H1 (cell line): ENCODE measurements around the gene LDLR.

Experiments used
- CTCF ChIP-seq, 3 experiments: IDR thresholded peaks; 1 replicate in 2 of 3; 2 replicates in 1 of 3; pipeline versions ENCODE4 v1.5.1 to v1.6.1; 2011; ENCODE audit warnings: low read length in 3 of 3, mild to moderate bottlenecking in 3 of 3, inconsistent platforms in 2 of 3, low read depth in 1 of 3, moderate library complexity in 1 of 3; ENCODE audit not compliant: insufficient read depth in 1 of 3; ENCODE audit errors: control extremely low read depth in 1 of 3
- EGR1 ChIP-seq: IDR thresholded peaks from 2 replicates; pipeline ENCODE4 v1.6.1; 2011; ENCODE audit warnings: low read depth, low read length, borderline replicate concordance
- HDAC2 ChIP-seq, 2 experiments: fragments of 300-600 bp in 1 of 2; sonication (generic) in 1 of 2; IDR thresholded peaks; 2 replicates each; pipeline ENCODE4 v1.6.1; 2011 to 2012; ENCODE audit warnings: low read depth in 2 of 2, low read length in 2 of 2, mild to moderate bottlenecking in 2 of 2, moderate library complexity in 2 of 2, borderline replicate concordance in 1 of 2, inconsistent platforms in 1 of 2
- MAFK ChIP-seq: IDR thresholded peaks from 2 replicates; pipeline ENCODE4 v1.6.1; 2012; ENCODE audit warnings: low read depth, mild to moderate bottlenecking, improper control_type of control experiment, low read length
- SP1 ChIP-seq: IDR thresholded peaks from 2 replicates; pipeline ENCODE4 v1.6.1; 2011; ENCODE audit warnings: low read depth, low read length
- TBP ChIP-seq: IDR thresholded peaks from 2 replicates; pipeline ENCODE4 v1.6.1; 2011; ENCODE audit warnings: low read depth, low read length, improper control_type of control experiment
- TF ChIP-seq, protein P1 (sequence below): fragments of 300-600 bp; sonication (generic); IDR thresholded peaks from 2 replicates; pipeline ENCODE4 v1.7.1; 2012; ENCODE audit warnings: low read length, moderate library complexity, mild to moderate bottlenecking, inconsistent platforms; ENCODE audit not compliant: insufficient replicate concordance

DNA sequence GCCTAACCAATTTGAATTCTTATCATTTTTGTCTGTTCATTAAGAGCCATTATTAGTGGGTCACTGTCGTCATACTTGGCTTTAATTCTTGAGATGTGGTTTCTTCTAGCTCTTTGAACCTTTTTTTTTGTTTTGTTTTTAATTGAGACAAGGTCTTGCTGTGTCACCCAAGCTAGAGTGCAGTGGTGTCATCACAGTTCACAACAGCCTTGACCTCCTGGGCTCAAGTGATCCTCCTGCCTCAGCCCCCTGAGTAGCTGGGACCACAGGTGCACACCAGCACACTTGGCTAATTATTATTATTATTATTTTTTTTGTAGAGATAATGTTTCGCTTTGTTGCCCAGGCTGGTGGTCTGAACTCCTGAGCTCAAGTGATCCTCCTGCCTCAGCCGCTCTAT is 25.8 kb upstream of the LDLR start:
- TF ChIP-seq HDAC2 (IDR thresholded peaks at IDR 0.05; ENCODE audit: borderline replicate concordance in 1 of 2, low read depth in 2 of 2, low read length in 2 of 2) (no peak), CTCF (IDR thresholded peaks at IDR 0.05; ENCODE audit: control extremely low read depth in 1 of 3, insufficient read depth in 1 of 3, low read depth in 1 of 3, low read length in 3 of 3) (no peak), EGR1 (no peak), MAFK (no peak), TBP (no peak), SP1 (no peak)
- TF ChIP-seq, protein P1, sequence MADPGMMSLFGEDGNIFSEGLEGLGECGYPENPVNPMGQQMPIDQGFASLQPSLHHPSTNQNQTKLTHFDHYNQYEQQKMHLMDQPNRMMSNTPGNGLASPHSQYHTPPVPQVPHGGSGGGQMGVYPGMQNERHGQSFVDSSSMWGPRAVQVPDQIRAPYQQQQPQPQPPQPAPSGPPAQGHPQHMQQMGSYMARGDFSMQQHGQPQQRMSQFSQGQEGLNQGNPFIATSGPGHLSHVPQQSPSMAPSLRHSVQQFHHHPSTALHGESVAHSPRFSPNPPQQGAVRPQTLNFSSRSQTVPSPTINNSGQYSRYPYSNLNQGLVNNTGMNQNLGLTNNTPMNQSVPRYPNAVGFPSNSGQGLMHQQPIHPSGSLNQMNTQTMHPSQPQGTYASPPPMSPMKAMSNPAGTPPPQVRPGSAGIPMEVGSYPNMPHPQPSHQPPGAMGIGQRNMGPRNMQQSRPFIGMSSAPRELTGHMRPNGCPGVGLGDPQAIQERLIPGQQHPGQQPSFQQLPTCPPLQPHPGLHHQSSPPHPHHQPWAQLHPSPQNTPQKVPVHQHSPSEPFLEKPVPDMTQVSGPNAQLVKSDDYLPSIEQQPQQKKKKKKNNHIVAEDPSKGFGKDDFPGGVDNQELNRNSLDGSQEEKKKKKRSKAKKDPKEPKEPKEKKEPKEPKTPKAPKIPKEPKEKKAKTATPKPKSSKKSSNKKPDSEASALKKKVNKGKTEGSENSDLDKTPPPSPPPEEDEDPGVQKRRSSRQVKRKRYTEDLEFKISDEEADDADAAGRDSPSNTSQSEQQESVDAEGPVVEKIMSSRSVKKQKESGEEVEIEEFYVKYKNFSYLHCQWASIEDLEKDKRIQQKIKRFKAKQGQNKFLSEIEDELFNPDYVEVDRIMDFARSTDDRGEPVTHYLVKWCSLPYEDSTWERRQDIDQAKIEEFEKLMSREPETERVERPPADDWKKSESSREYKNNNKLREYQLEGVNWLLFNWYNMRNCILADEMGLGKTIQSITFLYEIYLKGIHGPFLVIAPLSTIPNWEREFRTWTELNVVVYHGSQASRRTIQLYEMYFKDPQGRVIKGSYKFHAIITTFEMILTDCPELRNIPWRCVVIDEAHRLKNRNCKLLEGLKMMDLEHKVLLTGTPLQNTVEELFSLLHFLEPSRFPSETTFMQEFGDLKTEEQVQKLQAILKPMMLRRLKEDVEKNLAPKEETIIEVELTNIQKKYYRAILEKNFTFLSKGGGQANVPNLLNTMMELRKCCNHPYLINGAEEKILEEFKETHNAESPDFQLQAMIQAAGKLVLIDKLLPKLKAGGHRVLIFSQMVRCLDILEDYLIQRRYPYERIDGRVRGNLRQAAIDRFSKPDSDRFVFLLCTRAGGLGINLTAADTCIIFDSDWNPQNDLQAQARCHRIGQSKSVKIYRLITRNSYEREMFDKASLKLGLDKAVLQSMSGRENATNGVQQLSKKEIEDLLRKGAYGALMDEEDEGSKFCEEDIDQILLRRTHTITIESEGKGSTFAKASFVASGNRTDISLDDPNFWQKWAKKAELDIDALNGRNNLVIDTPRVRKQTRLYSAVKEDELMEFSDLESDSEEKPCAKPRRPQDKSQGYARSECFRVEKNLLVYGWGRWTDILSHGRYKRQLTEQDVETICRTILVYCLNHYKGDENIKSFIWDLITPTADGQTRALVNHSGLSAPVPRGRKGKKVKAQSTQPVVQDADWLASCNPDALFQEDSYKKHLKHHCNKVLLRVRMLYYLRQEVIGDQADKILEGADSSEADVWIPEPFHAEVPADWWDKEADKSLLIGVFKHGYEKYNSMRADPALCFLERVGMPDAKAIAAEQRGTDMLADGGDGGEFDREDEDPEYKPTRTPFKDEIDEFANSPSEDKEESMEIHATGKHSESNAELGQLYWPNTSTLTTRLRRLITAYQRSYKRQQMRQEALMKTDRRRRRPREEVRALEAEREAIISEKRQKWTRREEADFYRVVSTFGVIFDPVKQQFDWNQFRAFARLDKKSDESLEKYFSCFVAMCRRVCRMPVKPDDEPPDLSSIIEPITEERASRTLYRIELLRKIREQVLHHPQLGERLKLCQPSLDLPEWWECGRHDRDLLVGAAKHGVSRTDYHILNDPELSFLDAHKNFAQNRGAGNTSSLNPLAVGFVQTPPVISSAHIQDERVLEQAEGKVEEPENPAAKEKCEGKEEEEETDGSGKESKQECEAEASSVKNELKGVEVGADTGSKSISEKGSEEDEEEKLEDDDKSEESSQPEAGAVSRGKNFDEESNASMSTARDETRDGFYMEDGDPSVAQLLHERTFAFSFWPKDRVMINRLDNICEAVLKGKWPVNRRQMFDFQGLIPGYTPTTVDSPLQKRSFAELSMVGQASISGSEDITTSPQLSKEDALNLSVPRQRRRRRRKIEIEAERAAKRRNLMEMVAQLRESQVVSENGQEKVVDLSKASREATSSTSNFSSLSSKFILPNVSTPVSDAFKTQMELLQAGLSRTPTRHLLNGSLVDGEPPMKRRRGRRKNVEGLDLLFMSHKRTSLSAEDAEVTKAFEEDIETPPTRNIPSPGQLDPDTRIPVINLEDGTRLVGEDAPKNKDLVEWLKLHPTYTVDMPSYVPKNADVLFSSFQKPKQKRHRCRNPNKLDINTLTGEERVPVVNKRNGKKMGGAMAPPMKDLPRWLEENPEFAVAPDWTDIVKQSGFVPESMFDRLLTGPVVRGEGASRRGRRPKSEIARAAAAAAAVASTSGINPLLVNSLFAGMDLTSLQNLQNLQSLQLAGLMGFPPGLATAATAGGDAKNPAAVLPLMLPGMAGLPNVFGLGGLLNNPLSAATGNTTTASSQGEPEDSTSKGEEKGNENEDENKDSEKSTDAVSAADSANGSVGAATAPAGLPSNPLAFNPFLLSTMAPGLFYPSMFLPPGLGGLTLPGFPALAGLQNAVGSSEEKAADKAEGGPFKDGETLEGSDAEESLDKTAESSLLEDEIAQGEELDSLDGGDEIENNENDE, result no peak
